Measurements from ENCODE around the gene METTL25B.

The METTL25B gene

DNA sequence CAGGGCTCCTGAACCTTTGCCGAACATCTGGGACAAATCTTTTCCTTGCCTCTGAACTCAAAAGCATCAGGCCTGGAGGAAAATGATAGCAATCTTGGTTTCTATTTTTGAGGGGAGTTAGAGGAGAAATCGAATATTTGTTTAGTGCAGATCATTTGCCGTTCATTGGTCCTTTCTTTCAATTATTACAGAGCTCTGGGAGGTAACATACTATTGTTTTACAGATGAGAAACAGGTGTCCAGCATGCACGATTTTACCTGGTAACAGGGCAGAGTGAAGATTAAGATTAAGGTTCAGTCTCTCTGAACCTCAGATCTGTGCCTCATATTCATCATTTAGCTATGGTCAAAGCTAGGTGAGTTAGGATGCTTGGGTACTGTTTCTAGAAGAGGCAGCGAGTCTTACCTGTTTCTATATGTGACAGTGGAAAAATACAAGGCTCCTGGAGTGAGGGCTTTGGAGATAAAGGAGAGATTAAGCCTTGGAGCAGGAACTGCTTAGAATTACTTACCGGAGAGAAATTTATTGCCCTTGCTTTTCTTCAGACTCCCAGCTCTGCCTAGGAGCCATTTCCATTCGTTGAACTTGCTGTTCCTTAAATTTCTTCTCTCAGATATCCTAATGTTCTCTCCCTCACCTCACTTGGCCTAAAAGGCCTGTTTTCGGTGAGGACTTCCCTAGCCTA lies 40.5 kb downstream of the METTL25B start:
- H3K27me3 ChIP-seq (ENCODE audit: control insufficient read depth in 2 of 2, insufficient read depth in 2 of 2, low read length in 2 of 2): no peaks in the 10 kb centered on the region
- H3K36me3 ChIP-seq (ENCODE audit: control insufficient read depth in 2 of 2, insufficient read depth in 2 of 2, low read length in 2 of 2): peaks cover 5 to 23% of the 10 kb centered on the region in 2 donors
- H3K4me3 ChIP-seq (ENCODE audit: low read length in 2 of 2): peak overlapping the region; percentile 83 to 87
- H3K4me1 ChIP-seq (ENCODE audit: control insufficient read depth in 2 of 2, insufficient read depth in 2 of 2, low read length in 2 of 2): peaks cover 18 to 23% of the 10 kb centered on the region in 2 donors
- H3K27ac ChIP-seq (ENCODE audit: low read depth in 2 of 2, low read length in 2 of 2): no peak overlapping the region
- peak overlapping the region; percentile 95 to 99 for H3K9ac ChIP-seq (ENCODE audit: low read depth in 1 of 2, low read length in 2 of 2)
- H3K9me3 ChIP-seq (ENCODE audit: control insufficient read depth in 2 of 2, low read length in 2 of 2): no peaks in the 10 kb centered on the region

DNA sequence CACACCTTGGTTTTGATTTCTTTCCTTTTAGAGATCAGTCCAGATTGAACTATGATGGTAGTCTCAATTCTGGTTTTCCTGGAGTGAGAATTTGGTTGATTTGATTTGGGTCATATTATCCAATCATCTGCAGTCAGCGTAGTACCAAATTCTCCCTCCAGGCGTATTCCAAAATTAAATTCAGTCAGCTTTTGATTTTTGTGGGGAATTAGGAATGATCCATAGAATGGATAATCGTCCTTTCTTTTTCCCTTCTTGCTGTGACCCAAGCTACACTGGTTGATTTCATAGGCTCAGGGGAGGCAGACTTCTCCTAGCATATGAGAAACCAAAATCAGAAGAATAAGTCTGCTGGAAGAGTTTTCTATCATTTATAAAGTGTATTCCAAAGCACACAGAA lies 44.0 kb downstream of the METTL25B start:
- H3K27me3 ChIP-seq (ENCODE audit: control insufficient read depth in 2 of 2, insufficient read depth in 2 of 2, low read length in 2 of 2): no peaks in the 10 kb centered on the region

DNA sequence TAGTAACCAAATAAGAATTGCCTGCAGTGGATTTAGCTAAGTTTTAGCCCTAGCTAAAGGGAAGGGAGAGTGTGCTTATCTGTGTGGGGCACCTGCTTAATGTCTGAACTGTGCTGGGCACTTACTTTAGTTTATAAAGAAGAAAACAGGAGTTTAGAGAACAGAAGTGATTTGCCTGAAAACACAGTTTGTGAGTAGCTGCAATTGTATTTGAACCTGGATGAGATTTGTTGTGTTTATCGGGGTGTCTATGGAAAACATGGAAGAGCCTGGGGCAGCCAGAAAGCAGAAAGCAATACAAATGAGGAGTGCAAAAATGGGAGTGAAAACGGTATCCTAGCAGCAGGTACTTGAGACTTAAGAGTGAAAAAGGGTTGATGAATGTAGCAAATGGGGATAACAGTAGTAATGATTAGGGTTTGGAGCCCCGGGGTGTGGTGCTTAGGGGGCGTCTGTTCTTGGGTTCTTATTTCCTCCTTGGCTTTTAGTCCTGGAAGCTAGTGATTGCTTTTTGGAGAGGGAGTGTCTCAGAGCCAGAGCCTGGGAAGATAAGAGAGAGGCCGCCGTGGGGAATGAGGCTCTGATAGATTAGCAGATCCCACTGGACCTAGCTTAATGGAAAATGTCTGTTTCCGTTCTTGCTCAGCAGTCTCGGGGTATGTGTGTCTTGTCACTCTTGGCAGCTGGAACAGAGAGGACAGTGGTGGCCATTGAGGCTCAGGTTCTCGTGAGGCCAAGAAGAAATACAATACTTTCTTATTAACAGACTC lies 44.6 kb downstream of the METTL25B start:
- Histone ChIP-seq H3K27me3 (ENCODE audit: control insufficient read depth in 2 of 2, insufficient read depth in 2 of 2, low read length in 2 of 2) (no peaks in the 10 kb centered on the region), H3K4me1 (ENCODE audit: control insufficient read depth in 2 of 2, insufficient read depth in 2 of 2, low read length in 2 of 2) (peaks cover 9 to 12% of the 10 kb centered on the region in 2 donors), H3K9ac (ENCODE audit: low read depth in 1 of 2, low read length in 2 of 2) (no peak overlapping the region), H3K4me3 (ENCODE audit: low read length in 2 of 2) (no peak overlapping the region), H3K27ac (ENCODE audit: low read depth in 2 of 2, low read length in 2 of 2) (no peak overlapping the region), H3K9me3 (ENCODE audit: control insufficient read depth in 2 of 2, low read length in 2 of 2) (no peaks in the 10 kb centered on the region), H3K36me3 (ENCODE audit: control insufficient read depth in 2 of 2, insufficient read depth in 2 of 2, low read length in 2 of 2) (peaks cover 5 to 23% of the 10 kb centered on the region in 2 donors)

More for the DNA sequence above, 44.0 kb downstream of the METTL25B start:
- no peak overlapping the region for H3K4me3 ChIP-seq (ENCODE audit: low read length in 2 of 2)
- no peak overlapping the region for H3K27ac ChIP-seq (ENCODE audit: low read depth in 2 of 2, low read length in 2 of 2)
- H3K36me3 ChIP-seq (ENCODE audit: control insufficient read depth in 2 of 2, insufficient read depth in 2 of 2, low read length in 2 of 2): peaks cover 5 to 23% of the 10 kb centered on the region in 2 donors
- peaks cover 9 to 12% of the 10 kb centered on the region in 2 donors for H3K4me1 ChIP-seq (ENCODE audit: control insufficient read depth in 2 of 2, insufficient read depth in 2 of 2, low read length in 2 of 2)
- H3K9me3 ChIP-seq (ENCODE audit: control insufficient read depth in 2 of 2, low read length in 2 of 2): no peaks in the 10 kb centered on the region
- H3K9ac ChIP-seq (ENCODE audit: low read depth in 1 of 2, low read length in 2 of 2): no peak overlapping the region

DNA sequence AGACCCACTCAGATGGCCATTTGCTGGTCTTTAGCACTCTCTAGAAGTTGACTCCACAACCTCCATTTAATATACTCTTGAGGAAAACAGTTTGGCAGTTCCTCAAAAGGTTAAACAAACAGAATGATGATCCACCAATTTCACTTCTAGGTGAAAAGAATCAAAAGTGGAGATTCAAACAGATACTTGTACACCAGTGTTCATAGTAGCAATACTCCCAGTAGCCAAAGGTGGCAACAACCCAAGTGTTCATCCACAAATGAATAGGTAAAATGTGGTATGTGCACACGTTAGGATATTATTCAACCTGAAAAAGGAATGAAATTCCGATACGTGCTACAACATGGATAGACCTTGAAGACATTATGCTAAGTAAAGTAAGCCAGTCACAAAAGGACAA lies 45.3 kb downstream of the METTL25B start:
- no peak overlapping the region for H3K9ac ChIP-seq (ENCODE audit: low read depth in 1 of 2, low read length in 2 of 2)
- H3K36me3 ChIP-seq (ENCODE audit: control insufficient read depth in 2 of 2, insufficient read depth in 2 of 2, low read length in 2 of 2): peaks cover 5 to 23% of the 10 kb centered on the region in 2 donors
- H3K27me3 ChIP-seq (ENCODE audit: control insufficient read depth in 2 of 2, insufficient read depth in 2 of 2, low read length in 2 of 2): no peaks in the 10 kb centered on the region
- H3K27ac ChIP-seq (ENCODE audit: low read depth in 2 of 2, low read length in 2 of 2): no peak overlapping the region
- H3K4me1 ChIP-seq (ENCODE audit: control insufficient read depth in 2 of 2, insufficient read depth in 2 of 2, low read length in 2 of 2): peaks cover 7 to 9% of the 10 kb centered on the region in 2 donors
- H3K4me3 ChIP-seq (ENCODE audit: low read length in 2 of 2): no peak overlapping the region
- no peaks in the 10 kb centered on the region for H3K9me3 ChIP-seq (ENCODE audit: control insufficient read depth in 2 of 2, low read length in 2 of 2)

DNA sequence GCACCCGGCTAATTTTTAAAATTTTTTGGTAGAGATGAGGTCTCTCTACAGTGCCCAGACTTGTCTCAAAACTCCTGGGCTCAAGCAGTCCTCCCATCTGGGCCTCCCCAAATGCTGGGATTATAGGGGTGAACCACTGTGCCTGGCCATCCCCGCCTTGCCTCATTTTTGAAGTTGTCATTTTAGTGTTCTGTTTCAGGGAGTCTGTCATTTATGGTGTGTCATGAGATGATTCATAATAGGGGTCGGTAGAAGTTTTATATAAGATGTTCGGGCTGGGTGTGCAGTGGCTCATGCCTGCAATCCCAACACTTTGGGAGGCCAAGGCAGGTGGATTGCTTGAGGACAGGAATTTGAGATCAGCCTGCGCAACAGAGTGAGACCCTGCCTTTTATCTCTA lies 47.5 kb downstream of the METTL25B start:
- H3K9me3 ChIP-seq (ENCODE audit: control insufficient read depth in 2 of 2, low read length in 2 of 2): no peaks in the 10 kb centered on the region
- H3K4me1 ChIP-seq (ENCODE audit: control insufficient read depth in 2 of 2, insufficient read depth in 2 of 2, low read length in 2 of 2): no peaks in the 10 kb centered on the region
- no peak overlapping the region for H3K27ac ChIP-seq (ENCODE audit: low read depth in 2 of 2, low read length in 2 of 2)
- H3K36me3 ChIP-seq (ENCODE audit: control insufficient read depth in 2 of 2, insufficient read depth in 2 of 2, low read length in 2 of 2): peaks cover 2 to 15% of the 10 kb centered on the region in 2 donors
- no peak overlapping the region for H3K4me3 ChIP-seq (ENCODE audit: low read length in 2 of 2)
- H3K9ac ChIP-seq (ENCODE audit: low read depth in 1 of 2, low read length in 2 of 2): no peak overlapping the region
- H3K27me3 ChIP-seq (ENCODE audit: control insufficient read depth in 2 of 2, insufficient read depth in 2 of 2, low read length in 2 of 2): no peaks in the 10 kb centered on the region

DNA sequence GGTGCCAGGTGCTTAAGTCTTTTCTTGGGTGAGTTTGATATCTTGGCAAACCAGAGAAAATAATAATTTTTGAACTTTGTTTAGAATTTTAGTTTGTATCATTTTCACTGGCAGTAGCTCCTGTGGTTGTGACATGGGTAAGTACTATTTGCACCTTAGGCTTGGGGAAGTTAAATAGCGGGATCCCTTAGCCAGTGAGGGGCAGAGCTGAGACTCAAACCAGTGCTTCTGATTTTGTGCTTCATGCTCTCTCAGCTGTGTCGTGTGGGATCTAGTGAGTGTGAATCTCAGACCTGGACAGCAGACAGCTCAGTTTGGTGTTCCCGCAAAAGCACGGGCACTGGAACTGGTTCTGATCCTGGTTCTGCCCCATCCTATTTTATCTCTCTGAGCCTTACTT lies 48.7 kb downstream of the METTL25B start:
- Histone ChIP-seq H3K27me3 (ENCODE audit: control insufficient read depth in 2 of 2, insufficient read depth in 2 of 2, low read length in 2 of 2) (no peaks in the 10 kb centered on the region), H3K9me3 (ENCODE audit: control insufficient read depth in 2 of 2, low read length in 2 of 2) (no peaks in the 10 kb centered on the region), H3K4me3 (ENCODE audit: low read length in 2 of 2) (no peak overlapping the region), H3K4me1 (ENCODE audit: control insufficient read depth in 2 of 2, insufficient read depth in 2 of 2, low read length in 2 of 2) (no peaks in the 10 kb centered on the region), H3K36me3 (ENCODE audit: control insufficient read depth in 2 of 2, insufficient read depth in 2 of 2, low read length in 2 of 2) (peaks cover 0 to 9% of the 10 kb centered on the region in 2 donors), H3K27ac (ENCODE audit: low read depth in 2 of 2, low read length in 2 of 2) (no peak overlapping the region), H3K9ac (ENCODE audit: low read depth in 1 of 2, low read length in 2 of 2) (no peak overlapping the region)

DNA sequence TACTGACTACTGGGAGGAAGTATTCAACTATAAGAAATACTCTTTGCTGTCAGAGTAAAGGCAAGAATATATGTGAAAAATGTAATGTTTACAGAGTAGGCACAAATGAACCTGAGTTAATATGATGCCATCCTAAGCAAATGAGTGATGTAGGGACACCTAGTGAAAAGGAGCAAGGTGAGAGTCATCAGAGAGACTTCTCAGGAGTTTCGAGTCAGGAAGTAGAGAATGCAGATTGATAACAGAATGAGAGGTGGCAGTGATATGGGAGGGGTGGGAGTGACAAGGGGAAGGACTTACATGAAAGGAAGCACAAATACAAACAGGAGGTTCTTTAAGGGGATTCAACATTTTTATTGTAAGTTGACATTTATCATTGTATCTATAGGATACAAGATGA lies 49.3 kb downstream of the METTL25B start:
- Histone ChIP-seq H3K27me3 (ENCODE audit: control insufficient read depth in 2 of 2, insufficient read depth in 2 of 2, low read length in 2 of 2) (no peaks in the 10 kb centered on the region), H3K9ac (ENCODE audit: low read depth in 1 of 2, low read length in 2 of 2) (no peak overlapping the region), H3K4me1 (ENCODE audit: control insufficient read depth in 2 of 2, insufficient read depth in 2 of 2, low read length in 2 of 2) (no peaks in the 10 kb centered on the region), H3K9me3 (ENCODE audit: control insufficient read depth in 2 of 2, low read length in 2 of 2) (no peaks in the 10 kb centered on the region), H3K27ac (ENCODE audit: low read depth in 2 of 2, low read length in 2 of 2) (no peak overlapping the region), H3K4me3 (ENCODE audit: low read length in 2 of 2) (no peak overlapping the region), H3K36me3 (ENCODE audit: control insufficient read depth in 2 of 2, insufficient read depth in 2 of 2, low read length in 2 of 2) (peaks cover 2 to 15% of the 10 kb centered on the region in 2 donors)

DNA sequence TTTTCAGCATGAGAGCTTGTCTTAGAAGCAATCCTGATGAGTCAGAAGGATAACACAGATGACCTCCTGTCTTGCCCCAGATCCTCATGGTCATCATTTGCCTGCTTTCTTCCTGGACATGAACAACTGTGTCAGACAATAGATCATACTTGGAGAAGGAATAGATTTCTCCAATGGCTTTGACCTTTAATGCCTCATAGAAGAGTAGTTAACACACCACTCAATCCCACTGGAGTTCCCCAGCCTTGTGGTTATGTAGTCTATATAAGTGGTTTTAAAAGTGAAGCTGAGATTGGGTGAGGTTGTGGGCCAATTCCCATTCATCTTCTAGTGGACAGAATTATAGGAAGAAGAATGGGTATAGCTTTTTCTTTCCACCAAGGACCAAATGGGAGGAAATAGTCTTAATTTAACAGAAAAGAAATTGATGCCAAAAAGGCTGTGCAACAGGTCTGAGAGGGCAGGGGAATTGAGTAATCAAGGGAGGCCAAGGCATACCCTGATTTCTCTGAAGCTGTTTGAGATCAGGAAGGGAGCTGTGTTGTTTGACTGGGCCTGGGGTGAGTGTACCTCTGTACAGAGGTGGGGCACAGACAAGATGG lies 53.4 kb downstream of the METTL25B start:
- Histone ChIP-seq H3K4me1 (ENCODE audit: control insufficient read depth in 2 of 2, insufficient read depth in 2 of 2, low read length in 2 of 2) (no peaks in the 10 kb centered on the region), H3K9me3 (ENCODE audit: control insufficient read depth in 2 of 2, low read length in 2 of 2) (no peaks in the 10 kb centered on the region), H3K27me3 (ENCODE audit: control insufficient read depth in 2 of 2, insufficient read depth in 2 of 2, low read length in 2 of 2) (no peaks in the 10 kb centered on the region), H3K27ac (ENCODE audit: low read depth in 2 of 2, low read length in 2 of 2) (no peak overlapping the region), H3K4me3 (ENCODE audit: low read length in 2 of 2) (no peak overlapping the region), H3K9ac (ENCODE audit: low read depth in 1 of 2, low read length in 2 of 2) (no peak overlapping the region), H3K36me3 (ENCODE audit: control insufficient read depth in 2 of 2, insufficient read depth in 2 of 2, low read length in 2 of 2) (peaks cover 17 to 32% of the 10 kb centered on the region in 2 donors)

DNA sequence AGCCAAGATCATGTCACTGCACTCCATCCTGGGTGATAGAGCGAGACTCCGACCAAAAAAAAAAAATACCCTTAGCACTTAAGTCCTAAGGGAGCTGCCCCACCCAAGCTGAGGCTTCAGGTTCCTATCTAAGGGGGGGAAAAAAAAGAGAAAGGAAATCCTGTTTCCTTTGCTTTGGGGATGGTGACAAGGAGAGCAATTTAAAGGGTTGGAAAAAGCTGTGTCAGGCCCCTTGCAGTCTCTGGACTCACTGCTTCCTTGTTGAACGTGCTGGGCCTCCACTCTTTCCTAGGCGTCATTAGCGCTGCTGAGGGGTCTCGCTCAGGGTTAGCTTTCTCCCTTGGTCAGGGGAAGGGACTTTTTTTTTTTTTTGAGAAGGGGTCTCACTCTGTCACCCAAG lies 57.2 kb downstream of the METTL25B start:
- no peaks in the 10 kb centered on the region for H3K9me3 ChIP-seq (ENCODE audit: control insufficient read depth in 2 of 2, low read length in 2 of 2)
- H3K4me1 ChIP-seq (ENCODE audit: control insufficient read depth in 2 of 2, insufficient read depth in 2 of 2, low read length in 2 of 2): no peaks in the 10 kb centered on the region
- no peaks in the 10 kb centered on the region for H3K27me3 ChIP-seq (ENCODE audit: control insufficient read depth in 2 of 2, insufficient read depth in 2 of 2, low read length in 2 of 2)
- no peak overlapping the region for H3K9ac ChIP-seq (ENCODE audit: low read depth in 1 of 2, low read length in 2 of 2)
- peaks cover 23 to 43% of the 10 kb centered on the region in 2 donors for H3K36me3 ChIP-seq (ENCODE audit: control insufficient read depth in 2 of 2, insufficient read depth in 2 of 2, low read length in 2 of 2)
- no peak overlapping the region for H3K27ac ChIP-seq (ENCODE audit: low read depth in 2 of 2, low read length in 2 of 2)
- no peak overlapping the region for H3K4me3 ChIP-seq (ENCODE audit: low read length in 2 of 2)
